ENCODE measurements around the gene EPS8L2. TPM values are rescaled to one million over a fixed set of nuclear protein-coding genes. Genes with fewer than 3 reads are reported as not detected.
A peak's percentile ranks its signal among the peaks of the same experiment; 100 is the strongest.

EPS8L2 gene
- polyA plus RNA-seq, 6 donors from 2014 or later = 1.3 to 7.6 (median 3.3) TPM

GRCh38 chr11:692824-693414 lies 13.1 kb upstream of the EPS8L2 start:
- DNase-seq = peak; percentile 76
- Mint-ChIP-seq H3K4me1 (peaks cover 30 to 38% (median 37%) of the 10 kb centered on the region in 3 donors), H3K27me3 (no peaks in the 10 kb centered on the region), H3K27ac (peak overlapping the region in 4 of 6 donors; percentile 36 to 94 (median 92)), H3K4me3 (peak overlapping the region; percentile 82 to 95 (median 90)), H3K36me3 (no peaks in the 10 kb centered on the region), H3K9me3 (no peaks in the 10 kb centered on the region)
- ATAC-seq (ENCODE audit: low read depth in 2 of 2) = no peak

- no peaks in the 10 kb centered on the region for H3K36me3 Mint-ChIP-seq
- peaks cover 30 to 41% (median 40%) of the 10 kb centered on the region in 3 donors for H3K4me1 Mint-ChIP-seq
- H3K27ac Mint-ChIP-seq = peak overlapping the region in 5 of 6 donors; percentile 79 to 95 (median 94)
- H3K4me3 Mint-ChIP-seq = peak overlapping the region; percentile 82 to 95 (median 90)
- DNase-seq (no peak), ATAC-seq (ENCODE audit: low read depth in 2 of 2) (no peak)
- H3K27me3 Mint-ChIP-seq = no peaks in the 10 kb centered on the region
- H3K9me3 Mint-ChIP-seq = no peaks in the 10 kb centered on the region
Measured at GRCh38 chr11:693415-693831, 12.6 kb upstream of the EPS8L2 start.

GRCh38 chr11:693887-694562 lies 12.0 kb upstream of the EPS8L2 start:
- H3K36me3 Mint-ChIP-seq = no peaks in the 10 kb centered on the region
- H3K4me1 Mint-ChIP-seq = peaks cover 30 to 41% (median 40%) of the 10 kb centered on the region in 3 donors
- no peaks in the 10 kb centered on the region for H3K9me3 Mint-ChIP-seq
- peak overlapping the region in 5 of 6 donors; percentile 79 to 95 (median 94) for H3K27ac Mint-ChIP-seq
- H3K27me3 Mint-ChIP-seq = no peaks in the 10 kb centered on the region
- H3K4me3 Mint-ChIP-seq = peak overlapping the region; percentile 82 to 95 (median 90)
- DNase-seq = no peak
- no peak for ATAC-seq (ENCODE audit: low read depth in 2 of 2)

GRCh38 chr11:694563-695287 lies 11.3 kb upstream of the EPS8L2 start, which contains the start of gene DEAF1:
TSS of gene DEAF1 (minus strand) at chr11:695222. CDS start at chr11:695047, 175 bp downstream.
- peak; percentile 72 to 74 for ATAC-seq (ENCODE audit: low read depth in 2 of 2)
- peak; percentile 100 for DNase-seq
- Mint-ChIP-seq H3K36me3 (no peaks in the 10 kb centered on the region), H3K9me3 (no peaks in the 10 kb centered on the region), H3K27ac (peak within 1 kb of the TSS; percentile 94 to 98 (median 96)), H3K4me3 (peak within 1 kb of the TSS; percentile 91 to 98 (median 94)), H3K27me3 (no peaks in the 10 kb centered on the region), H3K4me1 (peaks cover 30 to 45% (median 40%) of the 10 kb centered on the region in 3 donors)

- peaks cover 30 to 45% (median 40%) of the 10 kb centered on the region in 3 donors for H3K4me1 Mint-ChIP-seq
- no peak for DNase-seq
- no peaks in the 10 kb centered on the region for H3K27me3 Mint-ChIP-seq
Measured at GRCh38 chr11:695288-695537, 10.8 kb upstream of the EPS8L2 start.

GRCh38 chr11:695538-696248 lies 10.3 kb upstream of the EPS8L2 start, which contains the start of gene TMEM80:
TSS of gene TMEM80 (plus strand) at chr11:695816. CDS start at chr11:695828, 12 bp downstream.
- peaks cover 30 to 45% (median 40%) of the 10 kb centered on the region in 3 donors for H3K4me1 Mint-ChIP-seq
- no peaks in the 10 kb centered on the region for H3K36me3 Mint-ChIP-seq
- peak; percentile 63 to 66 for ATAC-seq (ENCODE audit: low read depth in 2 of 2)
- H3K9me3 Mint-ChIP-seq = no peaks in the 10 kb centered on the region
- no peaks in the 10 kb centered on the region for H3K27me3 Mint-ChIP-seq
- H3K4me3 Mint-ChIP-seq = peak within 1 kb of the TSS; percentile 89 to 98 (median 92)
- H3K27ac Mint-ChIP-seq = peak within 1 kb of the TSS; percentile 94 to 98 (median 96)
- DNase-seq = peak; percentile 98

More at GRCh38 chr11:695288-695537, 10.8 kb upstream of the EPS8L2 start:
- Mint-ChIP-seq H3K36me3 (no peaks in the 10 kb centered on the region), H3K4me3 (peak overlapping the region; percentile 89 to 98 (median 92)), H3K27ac (peak overlapping the region; percentile 84 to 98 (median 94)), H3K9me3 (no peaks in the 10 kb centered on the region)
- no peak for ATAC-seq (ENCODE audit: low read depth in 2 of 2)

- peak; percentile 68 for DNase-seq
Measured at GRCh38 chr11:696955-697491, 9.0 kb upstream of the EPS8L2 start.

GRCh38 chr11:697811-698311 lies 8.2 kb upstream of the EPS8L2 start:
- peak overlapping the region in 5 of 8 donors; percentile 23 to 98 (median 43) for H3K4me3 Mint-ChIP-seq
- H3K27me3 Mint-ChIP-seq = no peaks in the 10 kb centered on the region
- no peak for DNase-seq
- H3K4me1 Mint-ChIP-seq = peaks cover 21 to 35% (median 26%) of the 10 kb centered on the region in 3 donors
- no peaks in the 10 kb centered on the region for H3K9me3 Mint-ChIP-seq
- no peak for ATAC-seq (ENCODE audit: low read depth in 2 of 2)
- no peaks in the 10 kb centered on the region for H3K36me3 Mint-ChIP-seq
- H3K27ac Mint-ChIP-seq = peak overlapping the region; percentile 52 to 98 (median 58)

More at GRCh38 chr11:696955-697491, 9.0 kb upstream of the EPS8L2 start:
- Mint-ChIP-seq H3K9me3 (no peaks in the 10 kb centered on the region), H3K36me3 (no peaks in the 10 kb centered on the region), H3K27me3 (no peaks in the 10 kb centered on the region), H3K27ac (peak overlapping the region; percentile 94 to 98 (median 96)), H3K4me1 (peaks cover 26 to 39% (median 32%) of the 10 kb centered on the region in 3 donors), H3K4me3 (peak overlapping the region; percentile 89 to 98 (median 92))
- ATAC-seq (ENCODE audit: low read depth in 2 of 2) = peak in 1 of 2 donors; percentile 4

GRCh38 chr11:698493-699115 lies 7.4 kb upstream of the EPS8L2 start:
- H3K27me3 Mint-ChIP-seq = no peaks in the 10 kb centered on the region
- no peaks in the 10 kb centered on the region for H3K9me3 Mint-ChIP-seq
- H3K4me1 Mint-ChIP-seq = peaks cover 14 to 28% (median 19%) of the 10 kb centered on the region in 3 donors
- no peaks in the 10 kb centered on the region for H3K36me3 Mint-ChIP-seq
- H3K4me3 Mint-ChIP-seq = peak overlapping the region in 2 of 8 donors; percentile 22 to 98
- peak overlapping the region in 4 of 6 donors; percentile 38 to 94 (median 60) for H3K27ac Mint-ChIP-seq
- no peak for ATAC-seq (ENCODE audit: low read depth in 2 of 2)
- no peak for DNase-seq

- Mint-ChIP-seq H3K36me3 (no peaks in the 10 kb centered on the region), H3K27me3 (no peaks in the 10 kb centered on the region), H3K27ac (peak overlapping the region in 2 of 6 donors; percentile 19 to 38), H3K9me3 (no peaks in the 10 kb centered on the region), H3K4me3 (no peak overlapping the region), H3K4me1 (peaks cover 8 to 26% (median 15%) of the 10 kb centered on the region in 3 donors)
- DNase-seq (no peak), ATAC-seq (ENCODE audit: low read depth in 2 of 2) (no peak)
Measured at GRCh38 chr11:699116-699508, 6.9 kb upstream of the EPS8L2 start.

- no peak for ATAC-seq (ENCODE audit: low read depth in 2 of 2)
- Mint-ChIP-seq H3K4me1 (peaks cover 7 to 26% (median 15%) of the 10 kb centered on the region in 3 donors), H3K27ac (peak overlapping the region in 2 of 6 donors; percentile 38 to 67), H3K9me3 (no peaks in the 10 kb centered on the region), H3K27me3 (no peaks in the 10 kb centered on the region), H3K36me3 (no peaks in the 10 kb centered on the region), H3K4me3 (no peak overlapping the region)
- no peak for DNase-seq
Measured at GRCh38 chr11:699753-700152, 6.3 kb upstream of the EPS8L2 start.
